Measurements from ENCODE around the gene DAPL1. TPM values are rescaled to one million over a fixed set of nuclear protein-coding genes. Genes with fewer than 3 reads are reported as not detected.

The DAPL1 gene
- total and polyA plus RNA-seq, 2 experiments from 2014 or later: not detected

DNA sequence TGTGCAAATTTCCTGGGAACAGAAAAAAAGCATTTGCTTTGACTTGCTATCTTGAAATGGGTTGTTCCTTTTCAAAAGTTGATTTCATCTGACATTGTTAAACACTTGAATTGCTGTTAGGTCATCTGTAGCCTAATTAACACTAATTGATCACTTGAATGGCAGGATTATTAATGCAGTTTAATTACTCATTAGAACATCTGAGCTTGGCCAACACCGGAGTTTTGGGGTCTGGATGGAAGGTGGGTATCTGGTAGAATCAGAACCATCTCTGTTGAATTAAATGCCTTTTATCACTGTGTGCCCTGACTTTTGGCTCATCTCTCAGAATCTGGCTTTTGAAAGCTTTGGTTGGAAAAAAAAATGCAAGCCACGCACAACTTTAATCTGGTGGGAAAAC lies 8.4 kb downstream of the DAPL1 start:
- no peaks in the 10 kb centered on the region for H3K9me2 ChIP-seq (ENCODE audit: insufficient read depth)
- no peak overlapping the region for H3K4me2 ChIP-seq (ENCODE audit: unreplicated experiment)
- in situ Hi-C loops (cut with MboI): no loop called here
- H3K79me2 ChIP-seq (ENCODE audit: insufficient read depth): no peaks in the 10 kb centered on the region
- TF ChIP-seq EZH2phosphoT487 (IDR thresholded peaks at IDR 0.05; ENCODE audit: insufficient read depth, low read depth): no peak
- no peak for TF ChIP-seq EZH2 (IDR thresholded peaks at IDR 0.05; ENCODE audit: insufficient read depth, poor library complexity, severe bottlenecking)
- no peak overlapping the region for H3K27ac ChIP-seq
- H3K4me1 ChIP-seq (ENCODE audit: insufficient read depth): no peaks in the 10 kb centered on the region
- H3K9me3 ChIP-seq (ENCODE audit: low read depth): no peaks in the 10 kb centered on the region
- H3K4me3 ChIP-seq: no peak overlapping the region
- WGBS, 2 experiments (ENCODE audit: low coverage in 1 of 2, low lambda C conversion rate in 2 of 2, missing lambda C conversion rate in 2 of 2): 95 to 97% methylated on average over 2 of the region's 2 CpGs
- no peaks in the 10 kb centered on the region for H3K27me3 ChIP-seq (replicated peaks; ENCODE audit: insufficient read depth)
- no peak for DNase-seq
- H3K9ac ChIP-seq: no peak overlapping the region
- no peak overlapping the region for H2AFZ ChIP-seq
- no peaks in the 10 kb centered on the region for H4K20me1 ChIP-seq (ENCODE audit: insufficient read depth)
- no peaks in the 10 kb centered on the region for H3F3A ChIP-seq (ENCODE audit: insufficient read depth)
- no peaks in the 10 kb centered on the region for H3K36me3 ChIP-seq (ENCODE audit: low read depth)

DNA sequence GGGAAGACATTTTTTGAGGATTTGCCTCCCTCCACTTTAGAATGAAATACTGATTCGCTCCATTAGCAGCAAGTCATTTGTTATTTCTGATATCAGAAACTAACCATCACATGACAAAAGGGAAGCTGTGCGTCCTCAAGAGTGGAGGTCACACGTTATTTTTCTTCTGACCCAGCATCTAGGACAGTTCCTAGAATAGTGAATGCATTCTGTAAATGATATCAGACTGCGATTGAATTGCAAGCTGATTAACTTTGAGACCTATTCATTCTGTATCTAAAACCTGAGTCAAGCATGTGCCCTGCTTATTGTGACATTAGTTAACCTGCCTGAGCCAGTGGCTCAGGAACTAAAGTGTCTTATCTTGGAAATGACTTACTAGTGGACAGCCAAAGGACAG lies 10.1 kb downstream of the DAPL1 start:
- Histone ChIP-seq H3F3A (ENCODE audit: insufficient read depth) (no peaks in the 10 kb centered on the region), H2AFZ (no peak overlapping the region), H3K36me3 (ENCODE audit: low read depth) (no peaks in the 10 kb centered on the region), H4K20me1 (ENCODE audit: insufficient read depth) (no peaks in the 10 kb centered on the region), H3K9me2 (ENCODE audit: insufficient read depth) (no peaks in the 10 kb centered on the region), H3K79me2 (ENCODE audit: insufficient read depth) (no peaks in the 10 kb centered on the region), H3K4me1 (ENCODE audit: insufficient read depth) (peaks cover 5% of the 10 kb centered on the region), H3K9ac (no peak overlapping the region), H3K27ac (no peak overlapping the region), H3K27me3 (replicated peaks; ENCODE audit: insufficient read depth) (no peaks in the 10 kb centered on the region), H3K4me3 (no peak overlapping the region), H3K4me2 (ENCODE audit: unreplicated experiment) (no peak overlapping the region), H3K9me3 (ENCODE audit: low read depth) (no peaks in the 10 kb centered on the region)
- WGBS, 2 experiments (ENCODE audit: low coverage in 1 of 2, low lambda C conversion rate in 2 of 2, missing lambda C conversion rate in 2 of 2): 76 to 77% methylated on average over 4 of the region's 4 CpGs
- in situ Hi-C loops (cut with MboI): no loop called here
- DNase-seq: no peak
- TF ChIP-seq EZH2 (IDR thresholded peaks at IDR 0.05; ENCODE audit: insufficient read depth, poor library complexity, severe bottlenecking): no peak
- no peak for TF ChIP-seq EZH2phosphoT487 (IDR thresholded peaks at IDR 0.05; ENCODE audit: insufficient read depth, low read depth)

DNA sequence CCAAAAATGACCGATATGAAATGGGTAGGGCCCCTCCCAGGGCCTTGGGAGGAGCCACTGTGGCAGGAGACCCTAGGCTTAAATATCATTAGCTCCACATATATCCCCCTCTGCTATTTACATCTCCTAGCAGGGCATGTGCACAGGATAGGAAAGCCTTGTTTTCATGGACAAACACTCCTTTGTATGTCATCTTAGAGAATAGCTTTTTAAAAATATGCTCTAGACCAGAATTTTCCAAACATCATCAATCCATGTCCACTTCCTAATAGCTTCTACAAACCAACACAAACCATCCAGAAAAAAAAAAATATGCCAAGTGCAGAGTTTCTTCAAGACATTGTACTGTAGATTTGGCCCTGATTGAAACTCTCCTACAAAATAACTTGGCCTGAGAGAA lies 10.8 kb downstream of the DAPL1 start:
- Histone ChIP-seq H3K79me2 (ENCODE audit: insufficient read depth) (no peaks in the 10 kb centered on the region), H3K9me2 (ENCODE audit: insufficient read depth) (no peaks in the 10 kb centered on the region), H3K4me2 (ENCODE audit: unreplicated experiment) (no peak overlapping the region), H3F3A (ENCODE audit: insufficient read depth) (no peaks in the 10 kb centered on the region), H3K4me1 (ENCODE audit: insufficient read depth) (peaks cover 11% of the 10 kb centered on the region), H2AFZ (no peak overlapping the region), H3K27ac (no peak overlapping the region), H3K4me3 (no peak overlapping the region), H3K9ac (no peak overlapping the region), H3K27me3 (replicated peaks; ENCODE audit: insufficient read depth) (no peaks in the 10 kb centered on the region), H3K9me3 (ENCODE audit: low read depth) (no peaks in the 10 kb centered on the region), H4K20me1 (ENCODE audit: insufficient read depth) (no peaks in the 10 kb centered on the region), H3K36me3 (ENCODE audit: low read depth) (no peaks in the 10 kb centered on the region)
- no peak for DNase-seq
- TF ChIP-seq EZH2 (IDR thresholded peaks at IDR 0.05; ENCODE audit: insufficient read depth, poor library complexity, severe bottlenecking) (no peak), EZH2phosphoT487 (IDR thresholded peaks at IDR 0.05; ENCODE audit: insufficient read depth, low read depth) (no peak)
- in situ Hi-C loops (cut with MboI): no loop called here
- 67 to 87% methylated on average over 1 of the region's 1 CpG for WGBS, 2 experiments (ENCODE audit: low coverage in 1 of 2, low lambda C conversion rate in 2 of 2, missing lambda C conversion rate in 2 of 2)

DNA sequence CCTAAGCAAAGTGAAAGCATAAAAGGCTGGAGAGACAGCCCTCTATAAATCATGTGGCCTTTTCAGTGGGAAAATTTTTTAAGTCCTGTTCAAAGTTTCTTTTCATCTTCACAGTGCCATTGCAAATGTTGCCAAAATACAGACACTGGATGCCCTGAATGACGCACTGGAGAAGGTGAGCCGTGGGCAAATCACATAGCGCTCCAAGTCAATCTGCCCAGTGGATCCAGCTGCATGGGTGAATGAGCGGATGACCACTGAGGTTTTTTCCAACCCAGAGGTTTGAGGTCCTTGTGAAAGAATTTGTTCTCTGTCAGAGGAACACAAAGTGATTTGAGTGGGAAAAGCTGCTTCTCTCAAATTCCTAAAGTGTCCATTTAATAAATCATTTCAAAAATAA lies 11.8 kb downstream of the DAPL1 start:
- DNase-seq: no peak
- no peaks in the 10 kb centered on the region for H3F3A ChIP-seq (ENCODE audit: insufficient read depth)
- H3K4me2 ChIP-seq (ENCODE audit: unreplicated experiment): no peak overlapping the region
- in situ Hi-C loops (cut with MboI): no loop called here
- 66 to 68% methylated on average over 4 of the region's 4 CpGs for WGBS, 2 experiments (ENCODE audit: low coverage in 1 of 2, low lambda C conversion rate in 2 of 2, missing lambda C conversion rate in 2 of 2)
- H3K27ac ChIP-seq: no peak overlapping the region
- no peak overlapping the region for H2AFZ ChIP-seq
- no peaks in the 10 kb centered on the region for H4K20me1 ChIP-seq (ENCODE audit: insufficient read depth)
- TF ChIP-seq EZH2phosphoT487 (IDR thresholded peaks at IDR 0.05; ENCODE audit: insufficient read depth, low read depth): no peak
- no peak for TF ChIP-seq EZH2 (IDR thresholded peaks at IDR 0.05; ENCODE audit: insufficient read depth, poor library complexity, severe bottlenecking)
- H3K36me3 ChIP-seq (ENCODE audit: low read depth): no peaks in the 10 kb centered on the region
- no peaks in the 10 kb centered on the region for H3K9me3 ChIP-seq (ENCODE audit: low read depth)
- H3K27me3 ChIP-seq (replicated peaks; ENCODE audit: insufficient read depth): no peaks in the 10 kb centered on the region
- H3K9ac ChIP-seq: no peak overlapping the region
- H3K9me2 ChIP-seq (ENCODE audit: insufficient read depth): no peaks in the 10 kb centered on the region
- H3K4me3 ChIP-seq: no peak overlapping the region
- no peaks in the 10 kb centered on the region for H3K79me2 ChIP-seq (ENCODE audit: insufficient read depth)
- peaks cover 17% of the 10 kb centered on the region for H3K4me1 ChIP-seq (ENCODE audit: insufficient read depth)

DNA sequence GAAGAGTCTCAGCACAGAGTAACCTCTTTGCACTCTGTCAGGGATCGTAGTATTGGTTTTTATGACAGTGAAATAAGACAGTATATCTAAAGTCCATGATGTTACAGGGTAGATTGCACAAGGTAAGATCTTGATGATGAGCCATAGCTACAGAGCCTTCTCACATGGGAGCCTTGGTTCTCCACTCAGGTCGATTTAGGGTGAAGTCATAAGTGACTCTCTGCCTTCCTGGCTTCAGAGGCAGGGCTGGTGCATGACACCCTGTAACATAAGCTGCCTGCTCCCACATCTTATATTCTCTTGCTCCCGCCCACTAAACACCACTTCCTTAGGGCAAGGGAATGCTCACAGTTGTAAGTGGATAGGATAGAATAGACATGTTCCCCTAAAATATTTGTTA lies 13.3 kb downstream of the DAPL1 start:
- no peak for DNase-seq
- Histone ChIP-seq H3F3A (ENCODE audit: insufficient read depth) (no peaks in the 10 kb centered on the region), H4K20me1 (ENCODE audit: insufficient read depth) (no peaks in the 10 kb centered on the region), H3K36me3 (ENCODE audit: low read depth) (no peaks in the 10 kb centered on the region), H3K4me1 (ENCODE audit: insufficient read depth) (peaks cover 17% of the 10 kb centered on the region), H3K4me2 (ENCODE audit: unreplicated experiment) (no peak overlapping the region), H3K9ac (no peak overlapping the region), H3K9me3 (ENCODE audit: low read depth) (no peaks in the 10 kb centered on the region), H3K27ac (no peak overlapping the region), H3K27me3 (replicated peaks; ENCODE audit: insufficient read depth) (no peaks in the 10 kb centered on the region), H3K9me2 (ENCODE audit: insufficient read depth) (no peaks in the 10 kb centered on the region), H3K79me2 (ENCODE audit: insufficient read depth) (no peaks in the 10 kb centered on the region), H3K4me3 (no peak overlapping the region), H2AFZ (no peak overlapping the region)
- no peak for TF ChIP-seq EZH2phosphoT487 (IDR thresholded peaks at IDR 0.05; ENCODE audit: insufficient read depth, low read depth)
- no peak for TF ChIP-seq EZH2 (IDR thresholded peaks at IDR 0.05; ENCODE audit: insufficient read depth, poor library complexity, severe bottlenecking)
- in situ Hi-C loops (cut with MboI): no loop called here
- 86 to 90% methylated on average over 3 of the region's 3 CpGs for WGBS, 2 experiments (ENCODE audit: low coverage in 1 of 2, low lambda C conversion rate in 2 of 2, missing lambda C conversion rate in 2 of 2)
